Neuronal stem cell (in vitro differentiated cells): Measurements from ENCODE around the gene ABCC9. TPM values are rescaled to one million over a fixed set of nuclear protein-coding genes. Genes with fewer than 3 reads are reported as not detected.

ENCODE experiments used
- DNase-seq: peaks from one replicate; pipeline ENCODE4 v3.0.0-alpha.2; 2013; ENCODE audit warnings: low spot score
- H2AFZ ChIP-seq: one replicate; pipeline ENCODE4 v1.6.1; 2013; ENCODE audit warnings: mild to moderate bottlenecking, low read length, inconsistent platforms
- H2AK5ac ChIP-seq: 2 replicates; pipeline ENCODE4 v1.6.1; 2013; ENCODE audit warnings: low read depth, mild to moderate bottlenecking, inconsistent platforms, low read length, moderate library complexity, mixed read lengths
- H2BK120ac ChIP-seq: 2 replicates; pipeline ENCODE4 v1.6.1; 2013; ENCODE audit warnings: low read depth, mild to moderate bottlenecking, inconsistent platforms, low read length, moderate library complexity, mixed read lengths
- H2BK12ac ChIP-seq: one replicate; pipeline ENCODE4 v1.6.1; 2013; ENCODE audit warnings: low read length, inconsistent platforms
- H2BK15ac ChIP-seq: 2 replicates; pipeline ENCODE4 v1.6.1; 2013; ENCODE audit warnings: mild to moderate bottlenecking, low read length, inconsistent platforms, mixed read lengths
- H2BK5ac ChIP-seq: one replicate; pipeline ENCODE4 v1.6.1; 2013; ENCODE audit warnings: inconsistent platforms, mild to moderate bottlenecking, low read length, moderate library complexity
- H3K14ac ChIP-seq: one replicate; pipeline ENCODE4 v1.6.1; 2013; ENCODE audit warnings: low read length, inconsistent platforms
- H3K18ac ChIP-seq: 2 replicates; pipeline ENCODE4 v1.6.1; 2013; ENCODE audit warnings: low read length, inconsistent platforms
- H3K23ac ChIP-seq: 2 replicates; pipeline ENCODE4 v1.6.1; 2013; ENCODE audit warnings: low read depth, mild to moderate bottlenecking, mixed read lengths, low read length, inconsistent platforms; ENCODE audit not compliant: poor library complexity
- H3K27ac ChIP-seq: replicated peaks from 3 replicates; pipeline ENCODE4 v1.5.1; 2013; ENCODE audit warnings: low read length, inconsistent platforms
- H3K27me3 ChIP-seq, 3 experiments: 2 replicates each; pipeline ENCODE4 v1.6.1; 2013; ENCODE audit warnings: low read length in 3 of 3, mild to moderate bottlenecking in 2 of 3, inconsistent platforms in 1 of 3, low read depth in 1 of 3, mixed read lengths in 1 of 3, moderate library complexity in 1 of 3; ENCODE audit not compliant: control insufficient read depth in 3 of 3, insufficient read depth in 3 of 3
- H3K36me3 ChIP-seq, 2 donors: replicated peaks in 1 of 2; 2 replicates each; pipeline ENCODE4 v1.6.1; 2013; ENCODE audit warnings: low read length in 2 of 2; ENCODE audit not compliant: control insufficient read depth in 2 of 2, insufficient read depth in 2 of 2
- H3K4ac ChIP-seq: 2 replicates; pipeline ENCODE4 v1.6.1; 2013; ENCODE audit warnings: inconsistent platforms, mild to moderate bottlenecking, low read length, moderate library complexity
- H3K4me1 ChIP-seq, 2 donors: 1 replicate in 1 of 2; 2 replicates in 1 of 2; pipeline ENCODE4 v1.6.1; 2013; ENCODE audit warnings: low read length in 2 of 2, low read depth in 1 of 2; ENCODE audit not compliant: control insufficient read depth in 2 of 2, insufficient read depth in 1 of 2
- H3K4me2 ChIP-seq: one replicate; pipeline ENCODE4 v1.6.1; 2013; ENCODE audit warnings: mild to moderate bottlenecking, low read length, inconsistent platforms; ENCODE audit not compliant: insufficient read depth, poor library complexity, severe bottlenecking
- H3K4me3 ChIP-seq, 2 donors: 2 replicates each; pipeline ENCODE4 v1.5.1; 2013; ENCODE audit warnings: low read length in 2 of 2, mild to moderate bottlenecking in 2 of 2, inconsistent platforms in 1 of 2, moderate library complexity in 1 of 2
- H3K79me1 ChIP-seq: one replicate; pipeline ENCODE4 v1.6.1; 2013; ENCODE audit warnings: low read depth, mild to moderate bottlenecking, inconsistent platforms, low read length, moderate library complexity
- H3K9ac ChIP-seq: one replicate; pipeline ENCODE4 v1.6.1; 2013; ENCODE audit warnings: mild to moderate bottlenecking, low read depth, low read length, inconsistent platforms; ENCODE audit not compliant: poor library complexity
- H3K9me3 ChIP-seq, 2 donors: replicated peaks in 1 of 2; 2 replicates each; pipeline versions ENCODE3 to v1.6.1; 2013; ENCODE audit warnings: low read length in 2 of 2, mild to moderate bottlenecking in 2 of 2, inconsistent platforms in 1 of 2, low read depth in 1 of 2, mixed read lengths in 1 of 2, moderate library complexity in 1 of 2; ENCODE audit not compliant: control insufficient read depth in 2 of 2, insufficient read depth in 1 of 2
- H4K8ac ChIP-seq: one replicate; pipeline ENCODE4 v1.6.1; 2013; ENCODE audit warnings: low read depth, mild to moderate bottlenecking, inconsistent platforms, low read length, moderate library complexity
- H4K91ac ChIP-seq: one replicate; pipeline ENCODE4 v1.6.1; 2013; ENCODE audit warnings: low read length, low read depth, mild to moderate bottlenecking, inconsistent platforms; ENCODE audit not compliant: poor library complexity
- WGBS, 2 donors: extraction: QIAGEN DNeasy Blood & Tissue Kit; methylation state at CpG; one replicate each; pipeline ENCODE4 v1.1.7; 2013; ENCODE audit warnings: missing lambda C conversion rate in 2 of 2, mixed read lengths in 1 of 2; ENCODE audit not compliant: insufficient read length in 2 of 2, insufficient replicate concordance in 1 of 2; ENCODE audit errors: extremely low coverage in 2 of 2; 5-methylcytosine and 5-hydroxymethylcytosine counted together
- polyA plus RNA-seq, 2 experiments: library from polyadenylated mRNA; stranded (reverse); fragments of 200-250 nt; gene quantifications; one replicate each; pipeline ENCODE4 v1.2.3, GENCODE V29; 2013

ABCC9 gene
- polyA plus RNA-seq (2013, experiment 1 of 2) = 0.04 TPM
- polyA plus RNA-seq (2013, experiment 2 of 2) = 0.04 TPM

GRCh38 chr12:21940549-21941505 is at the start of gene ABCC9:
TSS of gene ABCC9 (minus strand) at chr12:21941426. CDS start at chr12:21936674, 4,752 bp downstream.
- Histone ChIP-seq H2BK15ac (no peak within 1 kb of the TSS), H3K23ac (no peak within 1 kb of the TSS), H3K4me1 (no peaks in the 10 kb centered on the region), H3K27ac (no peak within 1 kb of the TSS), H4K8ac (no peak within 1 kb of the TSS), H3K79me1 (no peaks in the 10 kb centered on the region), H2AK5ac (no peak within 1 kb of the TSS), H3K4me3 (peak within 1 kb of the TSS in 1 of 2 donors; percentile 77), H3K4me2 (peak within 1 kb of the TSS; percentile 93), H2BK5ac (no peak within 1 kb of the TSS), H3K14ac (no peak within 1 kb of the TSS), H2BK120ac (no peak within 1 kb of the TSS), H3K27me3 (peaks cover 0 to 23% (median 0%) of the 10 kb centered on the region in 3 experiments), H2AFZ (peak within 1 kb of the TSS; percentile 28), H3K9me3 (peaks cover 1 to 20% of the 10 kb centered on the region in 2 donors), H3K36me3 (no peaks in the 10 kb centered on the region), H3K9ac (no peak within 1 kb of the TSS), H3K4ac (no peak within 1 kb of the TSS), H3K18ac (peak within 1 kb of the TSS; percentile 80), H4K91ac (no peak within 1 kb of the TSS), H2BK12ac (no peak within 1 kb of the TSS)
- DNase-seq = peak; percentile 46
- WGBS, 2 donors = no CpG with 5 or more reads among the region's 42 CpGs

DNA sequence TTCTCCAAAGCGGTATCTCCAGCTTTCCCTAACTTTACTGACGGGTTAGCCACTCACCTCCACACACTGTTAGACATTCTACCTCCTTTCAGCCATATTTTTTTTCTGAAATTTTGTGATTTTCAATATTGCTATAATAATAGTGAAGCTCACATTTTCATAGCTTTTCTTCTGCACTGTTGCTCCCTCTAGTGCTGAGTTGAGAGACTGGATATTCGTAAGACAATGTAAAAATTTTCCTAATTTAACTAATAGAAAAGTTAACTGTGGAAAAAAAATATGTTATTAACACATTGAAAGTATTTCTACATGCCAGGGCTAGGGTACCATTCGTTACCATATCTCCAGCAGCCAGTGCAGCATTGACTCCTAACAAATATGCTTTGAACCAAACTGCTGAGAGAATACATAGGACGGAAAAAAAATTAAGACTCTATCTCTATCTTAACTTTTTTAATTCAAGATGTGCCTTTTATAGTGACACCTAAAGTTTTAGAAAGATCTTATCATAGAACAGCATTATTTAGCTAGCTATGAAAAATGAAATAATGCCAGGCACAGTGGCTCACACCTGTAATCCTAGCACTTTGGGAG is 48.7 kb upstream of the ABCC9 start:
- no peaks in the 10 kb centered on the region for H3K79me1 ChIP-seq
- no peak overlapping the region for H4K8ac ChIP-seq
- no peak overlapping the region for H3K9ac ChIP-seq
- H3K27me3 ChIP-seq = no peaks in the 10 kb centered on the region
- H2BK120ac ChIP-seq = no peak overlapping the region
- H3K9me3 ChIP-seq = no peaks in the 10 kb centered on the region
- WGBS, 2 donors = no CpG with 5 or more reads among the region's 5 CpGs
- no peak for DNase-seq
- no peaks in the 10 kb centered on the region for H3K36me3 ChIP-seq
- no peak overlapping the region for H2BK15ac ChIP-seq
- H3K18ac ChIP-seq = no peak overlapping the region
- H3K27ac ChIP-seq = no peak overlapping the region
- H3K4me3 ChIP-seq = no peak overlapping the region
- H2AK5ac ChIP-seq = no peak overlapping the region
- no peak overlapping the region for H3K14ac ChIP-seq
- no peak overlapping the region for H4K91ac ChIP-seq
- H3K4ac ChIP-seq = no peak overlapping the region
- H2BK12ac ChIP-seq = no peak overlapping the region
- H2AFZ ChIP-seq = no peak overlapping the region
- H3K23ac ChIP-seq = no peak overlapping the region
- peaks cover 6 to 27% of the 10 kb centered on the region in 2 donors for H3K4me1 ChIP-seq
- no peak overlapping the region for H2BK5ac ChIP-seq
- no peak overlapping the region for H3K4me2 ChIP-seq

DNA sequence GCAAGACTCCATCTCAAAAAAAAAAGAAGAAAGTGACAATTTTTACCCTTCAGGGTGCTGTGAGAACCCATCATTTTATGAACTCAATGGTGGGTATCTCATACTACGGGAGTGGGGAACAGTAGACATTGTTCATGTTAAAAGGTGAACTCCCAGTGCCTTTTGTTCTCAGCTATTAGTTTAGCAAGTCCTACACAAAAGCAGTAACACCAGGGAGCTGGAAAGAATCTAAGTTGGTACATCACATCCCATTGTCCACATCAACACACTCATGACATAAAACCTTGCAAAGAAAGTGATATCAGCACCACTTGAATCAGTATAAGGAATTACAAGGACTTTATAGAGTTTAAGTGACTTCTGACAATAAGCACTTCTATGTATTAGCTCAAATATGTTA is 47.4 kb upstream of the ABCC9 start:
- Histone ChIP-seq H2BK5ac (no peak overlapping the region), H3K79me1 (no peaks in the 10 kb centered on the region), H2BK120ac (no peak overlapping the region), H3K27ac (no peak overlapping the region), H3K9ac (no peak overlapping the region), H2AFZ (no peak overlapping the region), H3K4me3 (no peak overlapping the region), H3K4me2 (no peak overlapping the region), H3K14ac (no peak overlapping the region), H2BK15ac (no peak overlapping the region), H3K18ac (no peak overlapping the region), H2BK12ac (no peak overlapping the region), H4K91ac (no peak overlapping the region), H3K4ac (no peak overlapping the region), H3K36me3 (no peaks in the 10 kb centered on the region), H3K27me3 (no peaks in the 10 kb centered on the region), H3K9me3 (no peaks in the 10 kb centered on the region), H4K8ac (no peak overlapping the region), H3K23ac (no peak overlapping the region), H2AK5ac (no peak overlapping the region), H3K4me1 (peaks cover 6 to 27% of the 10 kb centered on the region in 2 donors)
- no CpG with 5 or more reads among the region's 1 CpG for WGBS, 2 donors
- no peak for DNase-seq

DNA sequence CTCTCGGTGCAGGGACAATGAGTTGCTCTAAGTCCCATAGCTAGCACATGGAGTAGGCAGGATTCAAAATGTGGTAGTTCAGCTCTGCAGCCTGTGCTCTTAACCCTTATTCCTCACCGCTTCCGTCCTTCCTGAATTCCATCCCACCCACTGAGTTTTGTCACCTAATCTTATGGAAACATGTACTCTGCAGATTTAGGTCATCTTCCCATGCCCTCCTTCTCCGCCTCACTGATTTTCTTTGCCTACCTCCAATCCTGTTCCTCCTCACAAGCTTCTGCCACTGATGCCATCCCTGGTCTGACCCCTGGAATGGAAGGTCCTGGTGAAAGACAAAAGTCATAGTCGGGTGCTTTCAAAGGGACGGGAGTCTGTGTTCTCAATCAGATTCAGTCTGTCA is 46.5 kb upstream of the ABCC9 start:
- peaks cover 6 to 27% of the 10 kb centered on the region in 2 donors for H3K4me1 ChIP-seq
- no peak overlapping the region for H3K4me2 ChIP-seq
- H3K27ac ChIP-seq = no peak overlapping the region
- no CpG with 5 or more reads among the region's 6 CpGs for WGBS, 2 donors
- H2AFZ ChIP-seq = no peak overlapping the region
- H3K14ac ChIP-seq = no peak overlapping the region
- no peaks in the 10 kb centered on the region for H3K9me3 ChIP-seq
- H3K18ac ChIP-seq = no peak overlapping the region
- H2BK5ac ChIP-seq = no peak overlapping the region
- no peak overlapping the region for H3K4ac ChIP-seq
- no peak overlapping the region for H2BK12ac ChIP-seq
- H2BK120ac ChIP-seq = no peak overlapping the region
- no peaks in the 10 kb centered on the region for H3K27me3 ChIP-seq
- H2AK5ac ChIP-seq = no peak overlapping the region
- H4K8ac ChIP-seq = no peak overlapping the region
- H3K4me3 ChIP-seq = no peak overlapping the region
- DNase-seq = no peak
- no peak overlapping the region for H3K9ac ChIP-seq
- H3K23ac ChIP-seq = no peak overlapping the region
- no peak overlapping the region for H4K91ac ChIP-seq
- no peak overlapping the region for H2BK15ac ChIP-seq
- no peaks in the 10 kb centered on the region for H3K79me1 ChIP-seq
- no peaks in the 10 kb centered on the region for H3K36me3 ChIP-seq
